ENCODE measurements around the gene MAP1LC3A. TPM values are rescaled to one million over a fixed set of nuclear protein-coding genes. Genes with fewer than 3 reads are reported as not detected.

Gene MAP1LC3A
- total RNA-seq, 1 donor from 2014 or later: 17.3 TPM

DNA sequence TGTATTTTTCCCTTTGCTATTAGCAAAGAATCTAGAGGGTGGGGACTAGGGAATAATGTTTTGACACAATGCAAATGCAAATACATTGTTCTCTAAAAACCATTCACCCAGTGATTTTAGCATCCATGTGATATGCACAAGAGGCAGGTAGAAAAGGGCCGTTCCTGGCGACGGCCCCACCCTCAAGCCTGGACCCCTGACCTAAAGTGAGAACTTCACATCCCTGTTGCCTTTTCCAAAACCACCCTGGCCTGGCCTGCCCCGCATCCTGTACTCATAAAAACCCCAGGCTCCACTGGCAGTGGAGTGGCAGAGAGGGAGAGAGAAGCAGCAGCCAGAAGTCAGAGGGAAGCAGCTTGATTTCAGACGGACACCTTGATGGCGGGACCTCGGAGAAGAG lies 48.5 kb downstream of the MAP1LC3A start:
- intact Hi-C loops (cut with micrococcal nuclease): no loop called here

Other genes starting within 250 kb of the MAP1LC3A start
- 64.7 and 70.6 TPM in 2 replicates for gene ITCH, start 195.4 kb upstream of the MAP1LC3A start, total RNA-seq
- gene DYNLRB1, start 42.3 kb upstream of the MAP1LC3A start, total RNA-seq: 93.9 and 97.8 TPM in 2 replicates
- gene PIGU, start 118.4 kb downstream of the MAP1LC3A start, total RNA-seq: 20.5 and 21.9 TPM in 2 replicates
- gene TP53INP2, start 145.6 kb downstream of the MAP1LC3A start, total RNA-seq: 2.5 and 2.7 TPM in 2 replicates

All from T-helper 1 cell treated with Interleukin-12 subunit alpha and Interleukin-12 subunit beta and Interleukin-4 antibody, amounts not matched to agents 30 ng/mL and 1 ng/mL, for 36 hours (primary cell).